Neural cell (in vitro differentiated cells): ENCODE data around the gene TRPT1. TPM values are rescaled to one million over a fixed set of nuclear protein-coding genes. Genes with fewer than 3 reads are reported as not detected.

ENCODE experiments used
- H2AFZ ChIP-seq: fragments of 200-600, 300-800 bp; sonication (generic), shearing (Covaris generic); 2 replicates; pipeline ENCODE4 v1.6.0; 2014; ENCODE audit warnings: low read depth, mild to moderate bottlenecking, antibody characterized with exemption, low read length, moderate library complexity
- H3F3A ChIP-seq: fragments of 200-600 bp; shearing (Covaris generic); 2 replicates; pipeline ENCODE4 v1.6.1; 2016; ENCODE audit warnings: mild to moderate bottlenecking, moderate library complexity, mixed read lengths, antibody characterized with exemption, low read length; ENCODE audit not compliant: insufficient read depth, poor library complexity, severe bottlenecking
- H3K27ac ChIP-seq: fragments of 200-600, 300-800 bp; sonication (generic), shearing (Covaris generic); 2 replicates; pipeline ENCODE4 v1.5.1; 2014; ENCODE audit warnings: mild to moderate bottlenecking, low read length, moderate library complexity
- H3K27me3 ChIP-seq: fragments of 300-800, 200-600 bp; sonication (generic), shearing (Covaris generic); 2 replicates; pipeline ENCODE4 v1.6.0; 2014; ENCODE audit warnings: mild to moderate bottlenecking, low read depth, low read length, moderate library complexity; ENCODE audit not compliant: insufficient read depth
- H3K36me3 ChIP-seq: fragments of 300-800, 200-600 bp; sonication (generic), shearing (Covaris generic); 2 replicates; pipeline ENCODE4 v1.5.1; 2014; ENCODE audit warnings: mild to moderate bottlenecking, antibody characterized with exemption, low read length, moderate library complexity; ENCODE audit not compliant: insufficient read depth
- H3K4me2 ChIP-seq: fragments of 300-800, 200-600 bp; sonication (generic), shearing (Covaris generic); 2 replicates; pipeline ENCODE4 v1.6.0; 2014; ENCODE audit warnings: mild to moderate bottlenecking, low read length
- H3K4me3 ChIP-seq: fragments of 300-800, 200-600 bp; sonication (generic), shearing (Covaris generic); 2 replicates; pipeline ENCODE4 v1.5.1; 2014; ENCODE audit warnings: mild to moderate bottlenecking, low read length, moderate library complexity
- H3K79me2 ChIP-seq: fragments of 200-600 bp; shearing (Covaris generic); replicated peaks from 2 replicates; pipeline ENCODE4 v1.6.0; 2014; ENCODE audit warnings: mild to moderate bottlenecking, low read length, moderate library complexity; ENCODE audit not compliant: insufficient read depth
- H3K9ac ChIP-seq: fragments of 300-800, 200-600 bp; sonication (generic), shearing (Covaris generic); 2 replicates; pipeline ENCODE4 v1.6.1; 2016; ENCODE audit warnings: mild to moderate bottlenecking, low read length, mixed read lengths
- H3K9me2 ChIP-seq: fragments of 200-600 bp; shearing (Covaris generic); 2 replicates; pipeline ENCODE4 v1.6.1; 2016; ENCODE audit warnings: mild to moderate bottlenecking, low read length, mixed read lengths; ENCODE audit not compliant: insufficient read depth
- H3K9me3 ChIP-seq: fragments of 200-600, 300-800 bp; sonication (generic), shearing (Covaris generic); 2 replicates; pipeline ENCODE4 v1.6.1; 2016; ENCODE audit warnings: mild to moderate bottlenecking, mixed run types, low read length, moderate library complexity, mixed read lengths
- H4K20me1 ChIP-seq: fragments of 200-600 bp; shearing (Covaris generic); 2 replicates; pipeline ENCODE4 v1.6.1; 2016; ENCODE audit warnings: mild to moderate bottlenecking, mixed run types; ENCODE audit not compliant: insufficient read depth
- CTCF ChIP-seq: fragments of 450-650 bp; IDR thresholded peaks from 2 replicates; pipeline ENCODE4 v1.5.1; 2014; ENCODE audit warnings: antibody characterized with exemption, mild to moderate bottlenecking, moderate library complexity; ENCODE audit not compliant: poor library complexity, severe bottlenecking
- EP300 ChIP-seq: fragments of 450-650 bp; conservative IDR thresholded peaks from 2 replicates; pipeline ENCODE4 v1.6.1; 2014; ENCODE audit warnings: antibody characterized with exemption, mild to moderate bottlenecking, moderate library complexity; ENCODE audit not compliant: poor library complexity, severe bottlenecking
- EZH2 ChIP-seq: fragments of 200-600, 300-800 bp; shearing (Covaris generic), sonication (generic); IDR thresholded peaks from 2 replicates; pipeline ENCODE4 v1.6.1; 2014; ENCODE audit warnings: antibody characterized with exemption, low read length, borderline replicate concordance, mild to moderate bottlenecking; ENCODE audit not compliant: insufficient read depth, poor library complexity, severe bottlenecking
- MXI1 ChIP-seq: fragments of 450-650 bp; conservative IDR thresholded peaks from 2 replicates; pipeline ENCODE4 v1.6.1; 2014; ENCODE audit warnings: antibody characterized with exemption, mild to moderate bottlenecking; ENCODE audit not compliant: poor library complexity, severe bottlenecking
- POLR2AphosphoS5 ChIP-seq: IDR thresholded peaks from 2 replicates; pipeline ENCODE4 v1.6.1; 2012
- RAD21 ChIP-seq: fragments of 450-650 bp; conservative IDR thresholded peaks from 2 replicates; pipeline ENCODE4 v1.6.1; 2014; ENCODE audit warnings: antibody characterized with exemption, mild to moderate bottlenecking, moderate library complexity
- SMC3 ChIP-seq: fragments of 450-650 bp; conservative IDR thresholded peaks from 2 replicates; pipeline ENCODE4 v1.6.1; 2014; ENCODE audit warnings: antibody characterized with exemption, mild to moderate bottlenecking, moderate library complexity; ENCODE audit not compliant: poor library complexity
- TAF1 ChIP-seq: IDR thresholded peaks from 2 replicates; pipeline ENCODE4 v1.6.1; 2012; ENCODE audit warnings: low read depth
- polyA plus RNA-seq: library from polyadenylated mRNA; depleted of rRNA; stranded (reverse); fragments of >200 nt; gene quantifications from 2 replicates; pipeline ENCODE4 v1.2.3, GENCODE V29; 2014
- TF ChIP-seq, protein P1 (sequence below): IDR thresholded peaks from 2 replicates; pipeline ENCODE4 v1.6.1; 2012; ENCODE audit warnings: borderline replicate concordance

The TRPT1 gene
- polyA plus RNA-seq, 1 donor from 2014 or later, result 67.2 TPM

DNA sequence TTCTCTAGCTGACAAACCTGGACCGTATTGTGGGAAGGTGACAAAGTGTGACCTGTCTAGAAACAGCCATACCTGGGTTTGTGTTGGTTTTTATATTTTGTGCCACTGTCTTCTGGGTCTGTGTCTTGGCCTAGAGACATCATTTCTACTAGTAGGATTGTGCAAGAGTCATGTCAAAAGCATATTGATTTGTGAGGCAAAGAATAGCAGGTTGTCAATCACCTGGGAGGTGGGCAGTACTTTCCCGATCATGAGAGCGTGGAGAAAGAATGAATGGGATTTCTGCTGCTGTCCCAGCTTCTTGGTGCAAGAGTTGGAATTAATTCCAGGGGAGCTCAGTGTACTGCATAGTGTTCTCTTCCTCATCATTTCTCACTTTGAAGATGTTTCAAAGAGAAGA lies 24.4 kb downstream of the TRPT1 start:
- peaks cover 6% of the 10 kb centered on the region for H3K36me3 ChIP-seq
- no peaks in the 10 kb centered on the region for H3F3A ChIP-seq
- no peaks in the 10 kb centered on the region for H3K27me3 ChIP-seq
- no peaks in the 10 kb centered on the region for H3K79me2 ChIP-seq
- no peak overlapping the region for H3K9ac ChIP-seq
- no peaks in the 10 kb centered on the region for H3K9me2 ChIP-seq
- no peaks in the 10 kb centered on the region for H3K9me3 ChIP-seq
- H3K4me3 ChIP-seq, result no peak overlapping the region
- TF ChIP-seq CTCF, result no peak
- TF ChIP-seq MXI1, result no peak
- no peak for TF ChIP-seq EP300
- no peak for TF ChIP-seq SMC3
- no peak for TF ChIP-seq EZH2
- TF ChIP-seq RAD21, result no peak
- TF ChIP-seq POLR2AphosphoS5, result no peak
- no peak for TF ChIP-seq TAF1
- TF ChIP-seq, protein P1, sequence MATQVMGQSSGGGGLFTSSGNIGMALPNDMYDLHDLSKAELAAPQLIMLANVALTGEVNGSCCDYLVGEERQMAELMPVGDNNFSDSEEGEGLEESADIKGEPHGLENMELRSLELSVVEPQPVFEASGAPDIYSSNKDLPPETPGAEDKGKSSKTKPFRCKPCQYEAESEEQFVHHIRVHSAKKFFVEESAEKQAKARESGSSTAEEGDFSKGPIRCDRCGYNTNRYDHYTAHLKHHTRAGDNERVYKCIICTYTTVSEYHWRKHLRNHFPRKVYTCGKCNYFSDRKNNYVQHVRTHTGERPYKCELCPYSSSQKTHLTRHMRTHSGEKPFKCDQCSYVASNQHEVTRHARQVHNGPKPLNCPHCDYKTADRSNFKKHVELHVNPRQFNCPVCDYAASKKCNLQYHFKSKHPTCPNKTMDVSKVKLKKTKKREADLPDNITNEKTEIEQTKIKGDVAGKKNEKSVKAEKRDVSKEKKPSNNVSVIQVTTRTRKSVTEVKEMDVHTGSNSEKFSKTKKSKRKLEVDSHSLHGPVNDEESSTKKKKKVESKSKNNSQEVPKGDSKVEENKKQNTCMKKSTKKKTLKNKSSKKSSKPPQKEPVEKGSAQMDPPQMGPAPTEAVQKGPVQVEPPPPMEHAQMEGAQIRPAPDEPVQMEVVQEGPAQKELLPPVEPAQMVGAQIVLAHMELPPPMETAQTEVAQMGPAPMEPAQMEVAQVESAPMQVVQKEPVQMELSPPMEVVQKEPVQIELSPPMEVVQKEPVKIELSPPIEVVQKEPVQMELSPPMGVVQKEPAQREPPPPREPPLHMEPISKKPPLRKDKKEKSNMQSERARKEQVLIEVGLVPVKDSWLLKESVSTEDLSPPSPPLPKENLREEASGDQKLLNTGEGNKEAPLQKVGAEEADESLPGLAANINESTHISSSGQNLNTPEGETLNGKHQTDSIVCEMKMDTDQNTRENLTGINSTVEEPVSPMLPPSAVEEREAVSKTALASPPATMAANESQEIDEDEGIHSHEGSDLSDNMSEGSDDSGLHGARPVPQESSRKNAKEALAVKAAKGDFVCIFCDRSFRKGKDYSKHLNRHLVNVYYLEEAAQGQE, result no peak
- no peak overlapping the region for H2AFZ ChIP-seq
- H4K20me1 ChIP-seq, result no peaks in the 10 kb centered on the region
- no peak overlapping the region for H3K4me2 ChIP-seq
- no peak overlapping the region for H3K27ac ChIP-seq

- Histone ChIP-seq H3K36me3 (no peaks in the 10 kb centered on the region), H2AFZ (no peak overlapping the region), H3K79me2 (no peaks in the 10 kb centered on the region), H3K27ac (no peak overlapping the region), H3K27me3 (no peaks in the 10 kb centered on the region), H3K4me2 (no peak overlapping the region), H3K9me2 (no peaks in the 10 kb centered on the region), H3F3A (no peaks in the 10 kb centered on the region), H3K9ac (no peak overlapping the region), H3K4me3 (no peak overlapping the region), H4K20me1 (no peaks in the 10 kb centered on the region), H3K9me3 (no peaks in the 10 kb centered on the region)
- TF ChIP-seq RAD21, result no peak
- no peak for TF ChIP-seq MXI1
- TF ChIP-seq EP300, result no peak
- TF ChIP-seq SMC3, result no peak
- no peak for TF ChIP-seq POLR2AphosphoS5
- TF ChIP-seq, protein P1, result no peak
- TF ChIP-seq EZH2, result no peak
- TF ChIP-seq TAF1, result no peak
- no peak for TF ChIP-seq CTCF
Measured at GRCh38 chr11:64198511-64198910, 27.5 kb downstream of the TRPT1 start.
